Fibroblast of lung (primary cell): ENCODE results near the gene POT1. TPM values are rescaled to one million over a fixed set of nuclear protein-coding genes. Genes with fewer than 3 reads are reported as not detected.

ENCODE experiments used
- DNase-seq, 2 donors: peaks; one replicate each; pipeline versions ENCODE4 v3.0.0 to v3.0.0-alpha.2; 2010; ENCODE audit warnings: low read depth in 2 of 2
- H2AFZ ChIP-seq: 2 replicates; pipeline ENCODE4 v1.5.1; 2012; ENCODE audit warnings: low read length, control low read depth, inconsistent platforms
- H3K27ac ChIP-seq: 2 replicates; pipeline ENCODE4 v1.5.1; 2011; ENCODE audit warnings: low read length, control low read depth; ENCODE audit not compliant: insufficient read depth
- H3K27me3 ChIP-seq: 2 replicates; pipeline ENCODE4 v1.5.1; 2011; ENCODE audit warnings: mild to moderate bottlenecking, low read length; ENCODE audit not compliant: control insufficient read depth, insufficient read depth
- H3K36me3 ChIP-seq: 2 replicates; pipeline ENCODE4 v1.5.1; 2011; ENCODE audit warnings: low read length; ENCODE audit not compliant: control insufficient read depth, insufficient read depth
- H3K4me1 ChIP-seq: 2 replicates; pipeline ENCODE4 v1.5.1; 2011; ENCODE audit warnings: low read length; ENCODE audit not compliant: control insufficient read depth, insufficient read depth; ENCODE audit errors: extremely low read depth
- H3K4me2 ChIP-seq: 2 replicates; pipeline ENCODE4 v1.5.1; 2011; ENCODE audit warnings: low read length, control low read depth; ENCODE audit not compliant: insufficient read depth; ENCODE audit errors: extremely low read depth
- H3K4me3 ChIP-seq, 4 experiments: fragments of 200-600 bp in 1 of 4; sonication (generic) in 1 of 4; replicated peaks in 1 of 4; 2 replicates each; pipeline ENCODE4 v1.5.1; 2011 to 2016; ENCODE audit warnings: low read length in 4 of 4, low read depth in 3 of 4, mild to moderate bottlenecking in 3 of 4, control low read depth in 2 of 4, inconsistent platforms in 1 of 4, mixed read lengths in 1 of 4; ENCODE audit not compliant: insufficient read depth in 1 of 4; ENCODE audit errors: control extremely low read depth in 1 of 4
- H3K79me2 ChIP-seq: 2 replicates; pipeline ENCODE4 v1.5.1; 2012; ENCODE audit warnings: mild to moderate bottlenecking, low read length, inconsistent platforms; ENCODE audit not compliant: control insufficient read depth, insufficient read depth
- H3K9ac ChIP-seq: 2 replicates; pipeline ENCODE4 v1.5.1; 2011; ENCODE audit warnings: mild to moderate bottlenecking, low read length, control low read depth; ENCODE audit not compliant: insufficient read depth
- H3K9me3 ChIP-seq: 2 replicates; pipeline ENCODE4 v1.5.1; 2012; ENCODE audit warnings: low read depth, low read length; ENCODE audit not compliant: control insufficient read depth, insufficient read depth
- H4K20me1 ChIP-seq: 2 replicates; pipeline ENCODE4 v1.5.1; 2011; ENCODE audit warnings: low read length; ENCODE audit not compliant: control insufficient read depth, insufficient read depth; ENCODE audit errors: extremely low read depth
- EZH2 ChIP-seq: IDR thresholded peaks from 2 replicates; pipeline ENCODE4 v1.5.1; 2012; ENCODE audit warnings: low read length, control low read depth, mild to moderate bottlenecking; ENCODE audit errors: missing control alignments
- polyA plus RNA-seq, 2 donors: library from polyadenylated mRNA; depleted of rRNA in 1 of 2; stranded (reverse) in 1 of 2; unstranded in 1 of 2; fragments of >200 nt; gene quantifications; 2 replicates each; pipeline ENCODE4 v1.2.1, GENCODE V29; 2011 to 2012; ENCODE audit warnings: missing spikeins in 1 of 2
- total RNA-seq: library from RNA; depleted of rRNA; stranded (reverse); fragments of >200 nt; gene quantifications from 2 replicates; pipeline ENCODE4 v1.2.1, GENCODE V29; 2014
- TF ChIP-seq, protein P1 (sequence below), 2 donors: IDR thresholded peaks in 1 of 2; conservative IDR thresholded peaks in 1 of 2; 1 replicate in 1 of 2; 2 replicates in 1 of 2; pipeline ENCODE4 v1.5.1; 2011 to 2012; ENCODE audit warnings: low read length in 2 of 2, control low read depth in 1 of 2, inconsistent platforms in 1 of 2, low read depth in 1 of 2, mild to moderate bottlenecking in 1 of 2

The POT1 gene
- total and polyA plus RNA-seq, 2 donors (not counting 1 experiment from before 2014, with no cell fraction given), result 25.1 to 49.5 TPM

GRCh38 chr7:124812764-124813163 lies 116.9 kb downstream of the POT1 start:
- no peak overlapping the region for H3K9ac ChIP-seq
- no peaks in the 10 kb centered on the region for H3K27me3 ChIP-seq
- H3K4me3 ChIP-seq, result no peak overlapping the region
- H3K36me3 ChIP-seq, result no peaks in the 10 kb centered on the region
- H3K79me2 ChIP-seq, result no peaks in the 10 kb centered on the region
- H2AFZ ChIP-seq, result no peak overlapping the region
- no peaks in the 10 kb centered on the region for H3K9me3 ChIP-seq
- no peaks in the 10 kb centered on the region for H4K20me1 ChIP-seq
- DNase-seq, result no peak
- H3K27ac ChIP-seq, result no peak overlapping the region
- H3K4me2 ChIP-seq, result no peak overlapping the region
- no peaks in the 10 kb centered on the region for H3K4me1 ChIP-seq
- TF ChIP-seq EZH2, result no peak

DNA sequence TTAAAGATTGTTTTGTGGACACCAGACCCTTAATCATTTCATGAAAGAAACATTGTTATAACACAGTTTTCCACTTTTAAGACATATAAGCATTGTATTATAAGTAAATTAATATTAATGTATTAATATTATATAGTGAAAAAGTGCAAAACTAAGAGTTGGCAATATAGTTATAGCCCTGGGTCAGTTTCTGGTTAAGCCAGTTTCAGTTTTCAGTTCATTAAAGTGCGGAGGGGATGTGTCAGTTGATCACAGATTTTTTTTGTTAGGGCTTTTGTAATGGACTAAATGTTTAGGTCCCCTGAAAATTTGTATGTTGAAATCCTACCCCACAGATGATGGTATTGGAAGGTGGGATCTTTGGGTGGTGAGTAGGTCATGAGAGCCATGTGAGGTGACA lies 118.3 kb downstream of the POT1 start:
- no peaks in the 10 kb centered on the region for H3K79me2 ChIP-seq
- no peak for DNase-seq
- no peak overlapping the region for H3K4me3 ChIP-seq
- H3K4me1 ChIP-seq, result no peaks in the 10 kb centered on the region
- no peaks in the 10 kb centered on the region for H3K27me3 ChIP-seq
- no peaks in the 10 kb centered on the region for H4K20me1 ChIP-seq
- no peak overlapping the region for H3K4me2 ChIP-seq
- H2AFZ ChIP-seq, result no peak overlapping the region
- H3K36me3 ChIP-seq, result no peaks in the 10 kb centered on the region
- no peak overlapping the region for H3K9ac ChIP-seq
- no peaks in the 10 kb centered on the region for H3K9me3 ChIP-seq
- TF ChIP-seq EZH2, result no peak
- no peak overlapping the region for H3K27ac ChIP-seq

- no peak for DNase-seq
- Histone ChIP-seq H2AFZ (no peak overlapping the region), H3K4me2 (no peak overlapping the region), H3K79me2 (no peaks in the 10 kb centered on the region), H4K20me1 (no peaks in the 10 kb centered on the region), H3K27ac (no peak overlapping the region), H3K9ac (no peak overlapping the region), H3K9me3 (no peaks in the 10 kb centered on the region), H3K36me3 (no peaks in the 10 kb centered on the region), H3K4me3 (no peak overlapping the region), H3K4me1 (no peaks in the 10 kb centered on the region), H3K27me3 (no peaks in the 10 kb centered on the region)
- TF ChIP-seq, protein P1, sequence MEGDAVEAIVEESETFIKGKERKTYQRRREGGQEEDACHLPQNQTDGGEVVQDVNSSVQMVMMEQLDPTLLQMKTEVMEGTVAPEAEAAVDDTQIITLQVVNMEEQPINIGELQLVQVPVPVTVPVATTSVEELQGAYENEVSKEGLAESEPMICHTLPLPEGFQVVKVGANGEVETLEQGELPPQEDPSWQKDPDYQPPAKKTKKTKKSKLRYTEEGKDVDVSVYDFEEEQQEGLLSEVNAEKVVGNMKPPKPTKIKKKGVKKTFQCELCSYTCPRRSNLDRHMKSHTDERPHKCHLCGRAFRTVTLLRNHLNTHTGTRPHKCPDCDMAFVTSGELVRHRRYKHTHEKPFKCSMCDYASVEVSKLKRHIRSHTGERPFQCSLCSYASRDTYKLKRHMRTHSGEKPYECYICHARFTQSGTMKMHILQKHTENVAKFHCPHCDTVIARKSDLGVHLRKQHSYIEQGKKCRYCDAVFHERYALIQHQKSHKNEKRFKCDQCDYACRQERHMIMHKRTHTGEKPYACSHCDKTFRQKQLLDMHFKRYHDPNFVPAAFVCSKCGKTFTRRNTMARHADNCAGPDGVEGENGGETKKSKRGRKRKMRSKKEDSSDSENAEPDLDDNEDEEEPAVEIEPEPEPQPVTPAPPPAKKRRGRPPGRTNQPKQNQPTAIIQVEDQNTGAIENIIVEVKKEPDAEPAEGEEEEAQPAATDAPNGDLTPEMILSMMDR (conservative IDR thresholded peaks at IDR 0.05 in 1 of 2, IDR thresholded peaks at IDR 0.05 in 1 of 2; ENCODE audit: low read depth in 1 of 2, low read length in 2 of 2), result no peak
- TF ChIP-seq EZH2, result no peak
Observed at GRCh38 chr7:124810605-124811004, 119.0 kb downstream of the POT1 start.

GRCh38 chr7:124808206-124808605 lies 121.4 kb downstream of the POT1 start:
- no peaks in the 10 kb centered on the region for H4K20me1 ChIP-seq
- no peak overlapping the region for H2AFZ ChIP-seq
- no peak overlapping the region for H3K27ac ChIP-seq
- no peak overlapping the region for H3K4me2 ChIP-seq
- H3K4me1 ChIP-seq, result no peaks in the 10 kb centered on the region
- no peaks in the 10 kb centered on the region for H3K36me3 ChIP-seq
- no peaks in the 10 kb centered on the region for H3K79me2 ChIP-seq
- DNase-seq, result no peak
- no peak overlapping the region for H3K4me3 ChIP-seq
- no peaks in the 10 kb centered on the region for H3K27me3 ChIP-seq
- H3K9ac ChIP-seq, result no peak overlapping the region
- no peaks in the 10 kb centered on the region for H3K9me3 ChIP-seq
- TF ChIP-seq EZH2, result no peak
- TF ChIP-seq, protein P1 (conservative IDR thresholded peaks at IDR 0.05 in 1 of 2, IDR thresholded peaks at IDR 0.05 in 1 of 2; ENCODE audit: low read depth in 1 of 2, low read length in 2 of 2), result no peak
